Lower lobe of right lung (tissue), 2 donors: ENCODE data around the gene FAM72A. TPM values are rescaled to one million over a fixed set of nuclear protein-coding genes. Genes with fewer than 3 reads are reported as not detected.
"Not testable (repeated sequence)": the region's sequence is repeated elsewhere in the genome, so short reads cannot be mapped to it uniquely, and the experiment has no call there.

Source experiments
- ATAC-seq, 2 donors: fragments of 200-7000 bp; cut with Tn5 transposase; one replicate each; pipeline ENCODE4 v1.9.1; 2020 to 2022; ENCODE audit warnings: mild to moderate bottlenecking in 2 of 2, moderate library complexity in 2 of 2
- DNase-seq: peaks from one replicate; pipeline ENCODE4 v3.0.0-alpha.2; 2020
- H3K27ac ChIP-seq: fragments of 200-600 bp; one replicate; pipeline ENCODE4 v1.8.0; 2022
- H3K27me3 ChIP-seq: fragments of 200-600 bp; one replicate; pipeline ENCODE4 v1.8.0; 2022; ENCODE audit warnings: low read depth
- H3K36me3 ChIP-seq: fragments of 200-600 bp; one replicate; pipeline ENCODE4 v1.8.0; 2022; ENCODE audit warnings: mild to moderate bottlenecking
- H3K4me1 ChIP-seq: fragments of 200-600 bp; one replicate; pipeline ENCODE4 v1.8.0; 2022
- H3K4me3 ChIP-seq: fragments of 200-600 bp; one replicate; pipeline ENCODE4 v1.8.0; 2022; ENCODE audit warnings: mild to moderate bottlenecking
- H3K9me3 ChIP-seq: fragments of 200-600 bp; one replicate; pipeline ENCODE4 v1.8.0; 2022
- CTCF ChIP-seq: fragments of 200-600 bp; IDR thresholded peaks from one replicate; pipeline ENCODE4 v1.8.0; 2022; ENCODE audit warnings: antibody characterized with exemption, mild to moderate bottlenecking
- intact Hi-C: fragments of 100-400 bp; cut with DNase I; formaldehyde crosslinking; loops from one replicate; pipeline ENCODE4 v1.11.0; 2022
- total RNA-seq: library from RNA; stranded (reverse); fragmentation: NEBNext Ultra II Directional; extraction: Animal tissue kit (Norgen Biotek cat#: 25700); gene quantifications from one replicate; pipeline ENCODE4 v1.2.1, GENCODE V29; 2021
- donor health status: DM: no; HTN: yes; CAD: no; lungs with severe emphysema.

FAM72A gene
- total RNA-seq, 1 donor from 2014 or later, result 5.2 TPM

DNA sequence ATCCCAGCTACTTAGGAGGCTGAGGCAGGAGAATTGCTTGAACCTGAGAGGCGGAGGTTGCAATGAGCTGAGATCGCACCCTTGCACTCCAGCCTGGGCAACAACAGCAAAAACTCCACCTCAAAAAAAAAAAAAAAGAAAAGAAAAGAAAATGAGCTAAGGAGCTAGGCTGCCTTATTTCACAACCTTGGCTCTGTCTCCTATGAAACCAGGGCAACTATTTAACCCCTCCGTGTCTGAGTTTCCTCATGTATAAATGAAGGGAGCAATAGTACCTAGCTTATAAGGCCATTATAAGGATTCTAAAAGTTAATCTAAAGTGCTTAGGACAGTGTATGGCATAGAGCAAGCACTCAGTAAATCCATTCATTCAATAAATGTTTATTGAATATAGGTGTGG lies 32.8 kb downstream of the FAM72A start:
- H3K4me1 ChIP-seq, ATAC-seq, H3K27me3 ChIP-seq, H3K9me3 ChIP-seq, H3K36me3 ChIP-seq, H3K4me3 ChIP-seq, DNase-seq, H3K27ac ChIP-seq, intact Hi-C loops: not testable (repeated sequence)

GRCh38 chr1:206167350-206168029 lies 35.1 kb downstream of the FAM72A start:
- H3K4me1 ChIP-seq, DNase-seq, H3K4me3 ChIP-seq, intact Hi-C loops, H3K27ac ChIP-seq, H3K9me3 ChIP-seq, H3K27me3 ChIP-seq, H3K36me3 ChIP-seq: not testable (repeated sequence)
- peak; percentile 80 to 88 for ATAC-seq
- TF ChIP-seq CTCF, result peak; percentile 22

- TF ChIP-seq CTCF, result no peak
- no peak overlapping the region for H3K4me3 ChIP-seq
- H3K27ac ChIP-seq, result no peak overlapping the region
- no peaks in the 10 kb centered on the region for H3K4me1 ChIP-seq
- ATAC-seq (no peak), DNase-seq (no peak)
- no peaks in the 10 kb centered on the region for H3K27me3 ChIP-seq
- no peaks in the 10 kb centered on the region for H3K9me3 ChIP-seq
- H3K36me3 ChIP-seq, result no peaks in the 10 kb centered on the region
- intact Hi-C loops, result no loop called here
These were observed 56.8 kb downstream of the FAM72A start for GRCh38 chr1:206145771-206146290.

DNA sequence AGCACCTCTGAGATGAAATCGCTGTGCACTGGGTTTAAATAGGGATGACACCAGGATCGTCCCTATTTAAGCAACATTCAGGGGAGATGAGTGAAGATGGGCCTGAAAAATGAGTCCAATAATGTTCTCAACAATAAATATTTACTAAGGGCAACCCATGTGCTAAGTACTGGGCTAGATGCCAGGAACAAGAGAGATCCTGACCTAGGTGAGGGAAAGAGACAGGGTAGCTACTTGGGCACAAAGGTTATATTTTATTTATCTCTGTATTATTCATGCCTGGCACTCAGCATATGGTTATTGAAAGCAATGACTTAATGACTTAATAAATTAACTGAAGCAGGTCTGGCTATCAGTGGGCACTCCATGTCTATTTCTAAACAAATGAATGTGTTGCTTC lies 58.0 kb downstream of the FAM72A start:
- intact Hi-C loops, result no loop called here
- no peaks in the 10 kb centered on the region for H3K27me3 ChIP-seq
- H3K36me3 ChIP-seq, result no peaks in the 10 kb centered on the region
- H3K4me3 ChIP-seq, result no peak overlapping the region
- no peaks in the 10 kb centered on the region for H3K9me3 ChIP-seq
- H3K4me1 ChIP-seq, result no peaks in the 10 kb centered on the region
- no peak overlapping the region for H3K27ac ChIP-seq
- DNase-seq (no peak), ATAC-seq (no peak)
- TF ChIP-seq CTCF, result no peak

DNA sequence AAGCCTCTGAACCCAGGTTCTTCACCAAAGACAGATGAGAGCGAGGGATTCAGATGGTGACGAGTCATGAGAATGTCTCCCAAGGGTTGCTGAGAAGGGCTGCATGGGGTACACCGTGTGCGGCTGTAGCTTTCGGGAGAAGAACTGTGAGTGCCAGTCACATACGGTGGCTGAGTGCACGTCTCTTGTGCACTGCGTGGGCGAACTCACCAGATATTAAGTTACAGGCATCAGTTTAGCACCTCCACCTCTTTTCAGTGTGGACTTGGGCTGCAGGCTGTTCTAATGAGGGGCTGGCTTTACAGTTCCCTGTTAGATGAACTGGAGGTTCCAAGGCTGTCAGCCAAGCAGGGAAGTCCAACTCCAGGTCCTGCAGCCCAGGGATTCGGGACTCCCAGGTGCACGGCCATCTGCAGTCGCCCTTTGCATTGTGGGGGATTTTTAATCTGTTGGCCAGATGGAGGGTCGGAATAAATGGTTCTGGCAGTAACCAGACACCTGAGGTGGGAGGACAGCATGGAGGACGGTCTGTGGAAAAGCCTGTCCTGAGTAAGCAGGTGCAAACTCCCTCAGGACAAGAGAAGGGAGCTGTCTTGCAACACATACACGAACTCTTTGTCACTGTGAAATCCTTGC lies 59.0 kb downstream of the FAM72A start:
- no peaks in the 10 kb centered on the region for H3K27me3 ChIP-seq
- H3K36me3 ChIP-seq, result no peaks in the 10 kb centered on the region
- DNase-seq (no peak), ATAC-seq (no peak)
- intact Hi-C loops, result no loop called here
- H3K27ac ChIP-seq, result no peak overlapping the region
- H3K4me3 ChIP-seq, result no peak overlapping the region
- TF ChIP-seq CTCF, result no peak
- H3K4me1 ChIP-seq, result no peaks in the 10 kb centered on the region
- H3K9me3 ChIP-seq, result no peaks in the 10 kb centered on the region

GRCh38 chr1:206142770-206143169 lies 59.9 kb downstream of the FAM72A start:
- DNase-seq (no peak), ATAC-seq (no peak)
- no peak for TF ChIP-seq CTCF
- Histone ChIP-seq H3K36me3 (no peaks in the 10 kb centered on the region), H3K4me1 (no peaks in the 10 kb centered on the region), H3K9me3 (no peaks in the 10 kb centered on the region), H3K4me3 (no peak overlapping the region), H3K27me3 (no peaks in the 10 kb centered on the region), H3K27ac (no peak overlapping the region)
- intact Hi-C loops, result no loop called here
